Brain microvascular endothelial cell (primary cell): Measurements from ENCODE around the gene LYPD1.

Experiments used
- DNase-seq: peaks from one replicate; pipeline ENCODE4 v3.0.0-alpha.2; 2020
- H3K27ac ChIP-seq: fragments of 250-450 bp; sonication (Bioruptor Pico); 2 replicates; pipeline ENCODE4 v1.5.1; 2020; ENCODE audit warnings: mild to moderate bottlenecking, moderate library complexity
- H3K27me3 ChIP-seq: fragments of 250-450 bp; sonication (Bioruptor Pico); replicated peaks from 2 replicates; pipeline ENCODE4 v1.5.1; 2020; ENCODE audit warnings: mild to moderate bottlenecking
- H3K36me3 ChIP-seq: fragments of 250-450 bp; sonication (Bioruptor Pico); replicated peaks from 2 replicates; pipeline ENCODE4 v1.5.1; 2020; ENCODE audit warnings: mild to moderate bottlenecking
- H3K4me3 ChIP-seq: 2 replicates; pipeline ENCODE4 v1.5.1; 2011; ENCODE audit warnings: low read depth, mild to moderate bottlenecking, control low read depth, low read length, moderate library complexity
- CTCF ChIP-seq: IDR thresholded peaks from 2 replicates; pipeline ENCODE4 v1.5.1; 2011; ENCODE audit warnings: low read depth, mild to moderate bottlenecking, moderate library complexity, low read length, control low read depth, inconsistent platforms; ENCODE audit errors: missing control alignments
- in situ Hi-C: cut with HindIII; loops from 2 replicates; pipeline ENCODE4 v1.10.0; 2017; ENCODE audit warnings: low sequenced_read_pairs, low pct_ligation_motif_present

LYPD1 gene

DNA sequence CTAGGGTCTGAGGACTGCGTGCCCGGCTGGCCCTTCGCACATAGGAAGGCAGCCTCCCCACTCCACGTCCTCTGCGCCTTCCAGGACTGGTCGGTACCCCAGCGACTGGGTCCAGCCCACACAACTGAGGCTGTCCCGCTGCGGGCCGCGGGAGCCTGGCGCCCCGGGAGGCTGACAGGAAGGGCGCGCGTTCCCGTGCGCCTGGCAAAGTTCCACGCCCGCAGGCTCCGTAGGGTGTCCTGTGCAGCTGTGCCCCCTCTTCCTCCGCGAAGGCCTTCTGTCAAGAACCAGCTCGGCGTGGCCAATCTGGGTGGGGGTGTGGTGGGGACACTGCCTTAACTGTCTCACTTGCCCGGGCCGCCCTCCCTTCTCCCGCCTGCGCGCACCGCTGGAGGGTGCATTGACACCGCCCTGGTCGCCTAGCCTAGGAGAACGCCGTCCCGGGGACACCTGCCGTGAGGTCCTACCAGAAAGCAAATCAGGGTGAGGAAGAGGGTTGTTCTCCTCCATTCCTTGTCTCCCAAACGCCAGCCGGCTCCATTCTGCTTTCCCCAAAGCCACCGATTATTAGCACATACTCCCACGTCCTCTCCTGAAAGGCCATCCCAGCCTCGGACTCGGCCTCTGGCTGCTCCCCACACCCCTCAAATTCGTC is 618 bp upstream of the LYPD1 start:
- no peak for TF ChIP-seq CTCF
- Histone ChIP-seq H3K36me3 (no peaks in the 10 kb centered on the region), H3K4me3 (peak overlapping the region; percentile 61), H3K27ac (peak overlapping the region; percentile 8), H3K27me3 (no peaks in the 10 kb centered on the region)
- peak; percentile 16 for DNase-seq
- in situ Hi-C loops, result no loop called here

- no peak for DNase-seq
- H3K36me3 ChIP-seq, result no peaks in the 10 kb centered on the region
- no peaks in the 10 kb centered on the region for H3K27me3 ChIP-seq
- H3K27ac ChIP-seq, result no peak overlapping the region
- H3K4me3 ChIP-seq, result peak overlapping the region; percentile 61
- in situ Hi-C loops, result no loop called here
- peak; percentile 31 for TF ChIP-seq CTCF
Observed at GRCh38 chr2:132668987-132669907, 758 bp downstream of the LYPD1 start.

DNA sequence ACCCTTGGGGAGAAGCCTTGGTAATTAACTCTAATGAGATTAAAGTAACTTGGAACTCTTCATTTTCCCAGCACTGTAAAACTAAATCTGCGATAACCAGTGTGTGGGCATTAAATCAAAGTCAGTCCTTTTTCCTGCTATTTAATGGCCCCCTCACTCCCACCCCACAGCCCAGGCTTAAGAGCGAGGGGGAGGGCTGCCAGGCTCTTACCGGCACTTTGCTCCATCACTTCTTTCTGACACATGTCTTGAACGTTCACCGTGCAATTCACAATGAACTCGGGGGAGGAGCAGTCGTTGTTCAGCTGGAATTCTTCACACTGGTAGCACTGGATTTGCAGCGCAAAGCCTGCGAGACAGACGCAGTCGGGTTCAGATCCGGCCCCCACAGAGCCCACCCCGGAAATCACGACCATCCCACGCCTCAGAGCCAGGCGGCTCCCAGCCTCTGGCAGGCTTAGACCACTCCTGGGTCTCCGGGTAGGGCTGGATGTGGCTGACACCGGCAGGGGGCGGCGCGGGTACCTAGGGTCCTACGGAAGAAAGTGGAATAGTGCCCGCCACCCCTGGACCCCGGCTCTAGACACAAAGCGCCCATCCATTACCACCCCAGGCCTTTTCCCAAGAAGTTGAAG is 1.7 kb downstream of the LYPD1 start:
- no peaks in the 10 kb centered on the region for H3K36me3 ChIP-seq
- H3K4me3 ChIP-seq, result peak overlapping the region; percentile 61
- DNase-seq, result peak; percentile 17
- in situ Hi-C loops, result no loop called here
- no peaks in the 10 kb centered on the region for H3K27me3 ChIP-seq
- TF ChIP-seq CTCF, result peak; percentile 73
- H3K27ac ChIP-seq, result no peak overlapping the region

- no peaks in the 10 kb centered on the region for H3K27me3 ChIP-seq
- in situ Hi-C loops, result no loop called here
- no peaks in the 10 kb centered on the region for H3K36me3 ChIP-seq
- no peak for DNase-seq
- H3K27ac ChIP-seq, result no peak overlapping the region
- H3K4me3 ChIP-seq, result no peak overlapping the region
- TF ChIP-seq CTCF, result no peak
Observed at GRCh38 chr2:132667706-132668105, 2.3 kb downstream of the LYPD1 start.

DNA sequence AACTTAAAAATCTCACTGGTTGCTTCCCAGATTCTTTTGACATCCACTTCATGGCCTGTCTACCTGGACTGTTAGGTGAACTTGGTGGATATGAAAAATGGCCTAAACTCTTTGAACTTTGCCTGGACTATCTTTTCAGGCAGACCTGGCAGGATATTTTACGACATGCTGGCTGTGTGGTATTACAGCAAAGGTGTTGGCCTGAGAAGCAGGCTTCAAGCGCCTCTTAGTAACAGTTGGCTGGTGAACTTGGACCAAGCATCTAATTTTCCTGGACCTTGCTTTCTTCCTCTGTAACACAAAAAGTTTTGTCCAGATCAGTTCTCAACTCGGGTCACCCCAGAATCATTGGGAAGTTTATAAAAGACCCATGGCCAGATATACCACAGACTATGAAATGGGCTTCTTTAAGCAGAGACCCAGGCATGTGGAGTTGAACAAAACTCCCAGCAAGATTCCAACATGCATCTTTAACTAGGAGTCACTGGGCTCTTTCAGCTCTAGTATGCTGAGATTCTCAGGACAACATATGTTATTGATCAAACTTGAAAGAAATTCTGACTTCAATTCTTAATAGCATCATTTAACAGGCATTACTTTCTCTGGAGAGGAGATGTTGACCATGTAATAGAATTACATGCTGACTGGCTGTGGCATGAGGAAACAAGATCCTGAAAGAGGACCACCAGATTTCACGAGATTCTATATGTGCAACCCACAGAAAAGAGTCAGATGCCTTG is 4.4 kb downstream of the LYPD1 start:
- Histone ChIP-seq H3K36me3 (no peaks in the 10 kb centered on the region), H3K4me3 (no peak overlapping the region), H3K27me3 (no peaks in the 10 kb centered on the region), H3K27ac (no peak overlapping the region)
- in situ Hi-C loops, result no loop called here
- DNase-seq, result no peak
- TF ChIP-seq CTCF, result no peak
